Left colon (tissue), 2 donors: ENCODE data around the gene AGAP2. TPM values are rescaled to one million over a fixed set of nuclear protein-coding genes. Genes with fewer than 3 reads are reported as not detected.
"Not testable (repeated sequence)": the region's sequence is repeated elsewhere in the genome, so short reads cannot be mapped to it uniquely, and the experiment has no call there.

Experiments used
- ATAC-seq: fragments of 200-7000 bp; cut with Tn5 transposase; one replicate; pipeline ENCODE4 v1.9.1; 2020; ENCODE audit warnings: mild to moderate bottlenecking, moderate library complexity
- DNase-seq, 2 donors: peaks; one replicate each; pipeline ENCODE4 v3.0.0-alpha.2; 2020
- intact Hi-C, 2 donors: fragments of 100-400 bp; cut with DNase I in 1 of 2; cut with micrococcal nuclease in 1 of 2; formaldehyde crosslinking; loops; one replicate each; pipeline versions ENCODE4 v1.11.2 to v1.14.0; 2022; cut with DNase I, micrococcal nuclease
- total RNA-seq, 2 donors: library from RNA; stranded (reverse); fragmentation: NEBNext Ultra II Directional; extraction: Animal tissue kit (Norgen Biotek cat#: 25700); gene quantifications; one replicate each; pipeline ENCODE4 v1.2.1, GENCODE V29; 2021
- donor health status: DM: no; HTN: no; CAD: no.
- donor health status: DM: yes; HTN: yes; CAD: no.

AGAP2 gene
- total RNA-seq, 2 donors from 2014 or later: 0.92 to 1.5 TPM

- intact Hi-C loops: no loop called here
- DNase-seq: no peak
- ATAC-seq: no peak
Measured at GRCh38 chr12:57717846-57718640, 20.5 kb downstream of the AGAP2 start.

- intact Hi-C loops: no loop called here
- no peak for DNase-seq
Measured at GRCh38 chr12:57717131-57717530, 21.4 kb downstream of the AGAP2 start.

GRCh38 chr12:57716305-57716704, 22.2 kb downstream of the AGAP2 start:
- intact Hi-C loops: no loop called here
- DNase-seq (no peak), ATAC-seq (no peak)

More at GRCh38 chr12:57717131-57717530, 21.4 kb downstream of the AGAP2 start:
- ATAC-seq: no peak

GRCh38 chr12:57715786-57716185, 22.8 kb downstream of the AGAP2 start:
- no peak for DNase-seq
- ATAC-seq: no peak
- intact Hi-C loops: no loop called here

GRCh38 chr12:57715036-57715748, 23.4 kb downstream of the AGAP2 start:
- DNase-seq, ATAC-seq, intact Hi-C loops: not testable (repeated sequence)

GRCh38 chr12:57713209-57713608, 25.3 kb downstream of the AGAP2 start:
- no peak for DNase-seq
- ATAC-seq: no peak
- intact Hi-C loops: no loop called here

- ATAC-seq (no peak), DNase-seq (no peak)
- intact Hi-C loops: no loop called here
Measured at GRCh38 chr12:57712701-57713100, 25.8 kb downstream of the AGAP2 start.

- intact Hi-C loops: no loop called here
- DNase-seq (no peak), ATAC-seq (no peak)
Measured at GRCh38 chr12:57708296-57708695, 30.2 kb downstream of the AGAP2 start.

- intact Hi-C loops: no loop called here
- no peak for DNase-seq
- ATAC-seq: no peak
Measured at GRCh38 chr12:57707250-57707649, 31.3 kb downstream of the AGAP2 start.

- intact Hi-C loops: no loop called here
Measured at GRCh38 chr12:57700317-57700716, 38.2 kb downstream of the AGAP2 start.

GRCh38 chr12:57698414-57698813, 40.1 kb downstream of the AGAP2 start:
- DNase-seq: no peak
- no peak for ATAC-seq
- intact Hi-C loops: no loop called here

More at GRCh38 chr12:57700317-57700716, 38.2 kb downstream of the AGAP2 start:
- ATAC-seq (no peak), DNase-seq (no peak)

GRCh38 chr12:57697076-57697475, 41.5 kb downstream of the AGAP2 start:
- intact Hi-C loops: no loop called here
- ATAC-seq (no peak), DNase-seq (no peak)

- DNase-seq (no peak), ATAC-seq (no peak)
- intact Hi-C loops: no loop called here
Measured at GRCh38 chr12:57695770-57696432, 42.6 kb downstream of the AGAP2 start.

- DNase-seq (peak; percentile 48 to 59), ATAC-seq (peak; percentile 47)
- intact Hi-C loops: no loop called here
Measured at GRCh38 chr12:57694459-57695019, 44.0 kb downstream of the AGAP2 start.

- ATAC-seq: peak; percentile 96
- intact Hi-C loops: no loop called here
- DNase-seq: peak; percentile 93 to 98
Measured at GRCh38 chr12:57693659-57694458, 44.7 kb downstream of the AGAP2 start, which contains the start of gene OS9. Gene OS9, plus strand, starts transcription at chr12:57694132. Its CDS starts 30 bp downstream, at chr12:57694162.

GRCh38 chr12:57693317-57693658, 45.3 kb downstream of the AGAP2 start:
- intact Hi-C loops: no loop called here
- ATAC-seq: no peak

GRCh38 chr12:57692500-57692899, 46.0 kb downstream of the AGAP2 start:
- DNase-seq: peak in 1 of 2 donors; percentile 8
- ATAC-seq: no peak
- intact Hi-C loops: no loop called here

More at GRCh38 chr12:57693317-57693658, 45.3 kb downstream of the AGAP2 start:
- DNase-seq: peak; percentile 28 to 31

- intact Hi-C loops: loop anchor here in 1 of 2 donors (10.0 kb wide), 1 partner anchor 54 kb away; the partner anchor contains the start of gene B4GALNT1
- DNase-seq (no peak), ATAC-seq (no peak)
Measured at GRCh38 chr12:57688931-57689330, 49.6 kb downstream of the AGAP2 start.
